H1 (cell line): ENCODE results near the gene PPIA. TPM values are rescaled to one million over a fixed set of nuclear protein-coding genes. Genes with fewer than 3 reads are reported as not detected.

Experiments
- CTCF ChIA-PET: fragments of 300-600 bp; sonication (Branson Sonifier 250); formaldehyde crosslinking; loops from one replicate; lab custom pipeline; 2021; ENCODE audit not compliant: partially characterized antibody; lab: Charles Lee
- POLR2A ChIA-PET: fragments of 300-600 bp; sonication (Branson Sonifier 250); formaldehyde crosslinking; loops from one replicate; lab custom pipeline; 2021; ENCODE audit warnings: inconsistent platforms; ENCODE audit not compliant: partially characterized antibody; lab: Charles Lee
- DNase-seq, 2 experiments: peaks; one replicate each; pipeline versions ENCODE4 v3.0.0 to v3.0.0-alpha.2; 2010 to 2022; ENCODE audit warnings: low spot score in 2 of 2, low read depth in 1 of 2, mixed read lengths in 1 of 2
- FAIRE-seq: peaks from 2 replicates; lab custom pipeline; 2011; peaks lifted over from hg19 to GRCh38; lab: Jason Lieb, UNC
- H2AFZ ChIP-seq: 2 replicates; pipeline ENCODE4 v1.8.1; 2012; ENCODE audit warnings: low read length, inconsistent platforms
- H2AK5ac ChIP-seq: 2 replicates; pipeline ENCODE4 v1.6.1; 2013; ENCODE audit warnings: low read depth, low read length
- H2BK120ac ChIP-seq: replicated peaks from 2 replicates; pipeline ENCODE3; 2013; ENCODE audit warnings: low read depth, low read length, inconsistent platforms
- H2BK12ac ChIP-seq: 2 replicates; pipeline ENCODE4 v1.6.1; 2013; ENCODE audit warnings: low read depth, low read length
- H2BK15ac ChIP-seq: 2 replicates; pipeline ENCODE4 v1.6.1; 2013; ENCODE audit warnings: low read length
- H2BK20ac ChIP-seq: 2 replicates; pipeline ENCODE4 v1.6.1; 2013; ENCODE audit warnings: low read length
- H2BK5ac ChIP-seq: 2 replicates; pipeline ENCODE4 v1.6.1; 2013; ENCODE audit warnings: low read depth, low read length
- H3K14ac ChIP-seq: 2 replicates; pipeline ENCODE4 v1.6.1; 2013; ENCODE audit warnings: inconsistent platforms; ENCODE audit not compliant: insufficient read length
- H3K18ac ChIP-seq: 2 replicates; pipeline ENCODE4 v1.6.1; 2013; ENCODE audit warnings: low read length; ENCODE audit errors: extremely low read depth
- H3K23ac ChIP-seq: 2 replicates; pipeline ENCODE4 v1.6.1; 2013; ENCODE audit warnings: inconsistent platforms; ENCODE audit not compliant: insufficient read length
- H3K23me2 ChIP-seq: 2 replicates; pipeline ENCODE4 v1.6.1; 2013; ENCODE audit warnings: low read depth, low read length
- H3K27ac ChIP-seq: 2 replicates; pipeline ENCODE4 v1.6.1; 2011; ENCODE audit warnings: low read depth, low read length, inconsistent platforms
- H3K27me3 ChIP-seq, 4 experiments: replicated peaks in 1 of 4; 1 replicate in 1 of 4; 2 replicates in 3 of 4; pipeline versions ENCODE4 v1.6.1 to v1.8.1; 2011 to 2013; ENCODE audit warnings: low read length in 3 of 4, mild to moderate bottlenecking in 3 of 4, inconsistent platforms in 2 of 4, mixed read lengths in 2 of 4, moderate library complexity in 1 of 4; ENCODE audit not compliant: control insufficient read depth in 3 of 4, insufficient read depth in 3 of 4; ENCODE audit errors: extremely low read depth in 1 of 4
- H3K36me3 ChIP-seq, 4 experiments: 2 replicates each; pipeline versions ENCODE4 v1.6.1 to v1.8.1; 2011 to 2013; ENCODE audit warnings: mild to moderate bottlenecking in 4 of 4, low read length in 3 of 4, moderate library complexity in 2 of 4, control low read depth in 1 of 4, inconsistent platforms in 1 of 4; ENCODE audit not compliant: insufficient read depth in 4 of 4, control insufficient read depth in 2 of 4
- H3K4ac ChIP-seq: replicated peaks from 2 replicates; pipeline ENCODE3; 2013; ENCODE audit warnings: low read length, low read depth, mixed read lengths, inconsistent platforms; ENCODE audit not compliant: insufficient read length
- H3K4me1 ChIP-seq, 4 experiments: replicated peaks in 1 of 4; 1 replicate in 1 of 4; 2 replicates in 3 of 4; pipeline versions ENCODE4 v1.6.1 to v1.8.1; 2011 to 2013; ENCODE audit warnings: low read length in 3 of 4, inconsistent platforms in 2 of 4, mixed read lengths in 1 of 4; ENCODE audit not compliant: insufficient read depth in 4 of 4, control insufficient read depth in 3 of 4
- H3K4me2 ChIP-seq, 2 experiments: 2 replicates each; pipeline versions ENCODE4 v1.6.1 to v1.8.1; 2011 to 2013; ENCODE audit warnings: low read depth in 2 of 2, low read length in 2 of 2, control low read depth in 1 of 2, inconsistent platforms in 1 of 2, mild to moderate bottlenecking in 1 of 2; ENCODE audit not compliant: insufficient read depth in 1 of 2
- H3K4me3 ChIP-seq, 4 experiments: fragments of 200-600, 300-600 bp in 1 of 4; sonication (generic), shearing (Covaris generic), sonication (Bioruptor Twin) in 1 of 4; 2 replicates each; pipeline versions ENCODE4 v1.5.1 to v1.8.1; 2011 to 2016; ENCODE audit warnings: low read length in 4 of 4, low read depth in 3 of 4, control low read depth in 2 of 4, inconsistent platforms in 2 of 4, mild to moderate bottlenecking in 2 of 4, mixed read lengths in 1 of 4, moderate library complexity in 1 of 4; ENCODE audit not compliant: insufficient read depth in 2 of 4; ENCODE audit errors: extremely low read depth in 1 of 4
- H3K56ac ChIP-seq: replicated peaks from 2 replicates; pipeline ENCODE3; 2013; ENCODE audit warnings: low read depth, mild to moderate bottlenecking, mixed read lengths, low read length, inconsistent platforms; ENCODE audit not compliant: insufficient read length
- H3K79me1 ChIP-seq: 2 replicates; pipeline ENCODE4 v1.6.1; 2013; ENCODE audit warnings: low read depth, low read length, control low read depth
- H3K79me2 ChIP-seq, 2 experiments: 2 replicates each; pipeline versions ENCODE4 v1.6.1 to v1.8.1; 2012 to 2013; ENCODE audit warnings: low read length in 2 of 2, mild to moderate bottlenecking in 2 of 2, inconsistent platforms in 1 of 2; ENCODE audit not compliant: insufficient read depth in 2 of 2, control insufficient read depth in 1 of 2
- H3K9ac ChIP-seq, 4 experiments: replicated peaks in 1 of 4; 1 replicate in 1 of 4; 2 replicates in 3 of 4; pipeline versions ENCODE4 v1.6.1 to v1.8.1; 2011 to 2013; ENCODE audit warnings: low read depth in 3 of 4, low read length in 3 of 4, control low read depth in 2 of 4, mild to moderate bottlenecking in 2 of 4, moderate library complexity in 2 of 4, inconsistent platforms in 1 of 4; ENCODE audit errors: extremely low read depth in 1 of 4
- H3K9me3 ChIP-seq, 2 experiments: 2 replicates each; pipeline versions ENCODE4 v1.6.1 to v1.8.1; 2012 to 2013; ENCODE audit warnings: mild to moderate bottlenecking in 2 of 2, moderate library complexity in 2 of 2, control low read depth in 1 of 2, inconsistent platforms in 1 of 2, low read depth in 1 of 2, low read length in 1 of 2, mixed read lengths in 1 of 2; ENCODE audit not compliant: insufficient read depth in 2 of 2
- H4K20me1 ChIP-seq, 2 experiments: replicated peaks in 1 of 2; 2 replicates each; pipeline versions ENCODE3 to v1.8.1; 2011 to 2013; ENCODE audit warnings: inconsistent platforms in 2 of 2, low read length in 2 of 2, mild to moderate bottlenecking in 1 of 2; ENCODE audit not compliant: insufficient read depth in 2 of 2, control insufficient read depth in 1 of 2
- H4K5ac ChIP-seq: 2 replicates; pipeline ENCODE4 v1.6.1; 2013; ENCODE audit warnings: low read length, low read depth, mixed read lengths, inconsistent platforms; ENCODE audit not compliant: insufficient read length
- H4K8ac ChIP-seq: 2 replicates; pipeline ENCODE4 v1.8.0; 2013; ENCODE audit warnings: mild to moderate bottlenecking, moderate library complexity, low read length, inconsistent platforms; ENCODE audit not compliant: insufficient read depth; ENCODE audit errors: extremely low read depth
- H4K91ac ChIP-seq: replicated peaks from 2 replicates; pipeline ENCODE3; 2013; ENCODE audit warnings: low read length, mixed read lengths, inconsistent platforms; ENCODE audit not compliant: insufficient read length
- ASH2L ChIP-seq: fragments of 200-600, 300-600 bp; sonication (generic); IDR thresholded peaks from one replicate; pipeline ENCODE4 v1.7.1; 2017; ENCODE audit warnings: low read length
- CBX5 ChIP-seq: fragments of 300-800, 300-1000 bp; sonication (generic); IDR thresholded peaks from 2 replicates; pipeline ENCODE4 v1.7.1; 2016; ENCODE audit warnings: antibody characterized with exemption, low read length, low read depth
- RFX5 ChIP-seq: IDR thresholded peaks from 2 replicates; pipeline ENCODE4 v1.6.1; 2011; ENCODE audit warnings: low read depth, low read length, improper control_type of control experiment, borderline replicate concordance
- SIRT6 ChIP-seq: IDR thresholded peaks from one replicate; pipeline ENCODE4 v1.7.1; 2012; ENCODE audit warnings: low read length, inconsistent platforms
- SP1 ChIP-seq: IDR thresholded peaks from 2 replicates; pipeline ENCODE4 v1.6.1; 2011; ENCODE audit warnings: low read depth, low read length
- SUZ12 ChIP-seq: fragments of 200-600 bp; sonication (generic); IDR thresholded peaks from 2 replicates; pipeline ENCODE4 v1.6.1; 2012; ENCODE audit warnings: mild to moderate bottlenecking, inconsistent platforms, low read length, moderate library complexity, mixed read lengths
- TAF1 ChIP-seq: IDR thresholded peaks from 2 replicates; pipeline ENCODE4 v1.6.1; 2011; ENCODE audit warnings: mild to moderate bottlenecking, low read depth, low read length
- polyA plus RNA-seq, 7 experiments: library from polyadenylated mRNA; depleted of rRNA in 3 of 7; stranded (reverse) in 5 of 7; unstranded in 2 of 7; fragments of >200 nt in 5 of 7; fragments of 200-250 nt in 2 of 7; gene quantifications; 1 replicate in 5 of 7; 2 replicates in 1 of 7; 4 replicates in 1 of 7; pipeline versions ENCODE4 v1.2.1 to v1.2.3, GENCODE V29; 2011 to 2013; ENCODE audit warnings: missing spikeins in 2 of 7, mixed read lengths in 2 of 7
- total RNA-seq: library from RNA; stranded (reverse); fragmentation: NEBNext Ultra II Directional; extraction: Animal tissue kit (Norgen Biotek cat#: 25700); gene quantifications from 2 replicates; pipeline ENCODE4 v1.2.1, GENCODE V29; 2021

Gene PPIA
- total and polyA plus RNA-seq, 2 of the 8 experiments (the other 6 are each of a cell fraction or from before 2014, with no cell fraction given): 2,865 to 5,394 TPM

DNA sequence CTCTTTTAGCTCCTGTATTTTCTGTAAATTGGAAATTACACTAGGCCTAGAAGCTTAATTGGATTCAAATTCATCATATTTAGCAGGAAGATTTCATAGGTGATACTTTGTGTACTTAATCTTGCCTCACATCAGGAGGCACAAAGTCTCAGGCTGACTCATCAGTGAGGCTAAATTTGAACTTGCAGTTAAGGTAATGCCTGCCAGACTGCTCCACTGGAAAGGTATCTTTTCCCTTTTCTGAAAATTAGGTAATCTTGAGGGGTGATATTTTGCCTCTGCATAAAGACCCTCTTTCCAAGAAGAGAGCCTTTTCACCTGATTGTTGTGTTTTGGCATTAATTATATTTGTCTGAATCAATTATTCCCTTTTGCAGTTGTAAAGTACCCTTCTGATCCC, 14.6 kb downstream of the PPIA start:
- ChIA-PET POLR2A (interaction anchor here (0.8 to 3.6 kb wide), 6 partner anchors 9 to 70 kb away, joined by 3 to 27 read pairs (median 6); partner anchors contain the start of gene PPIA), CTCF (interaction anchor here (0.6 to 1.3 kb wide), 7 partner anchors 8 to 324 kb away, joined by 3 to 4 read pairs (median 3); partner anchors contain the start of gene H2AZ2)
- H2BK12ac ChIP-seq: no peak overlapping the region
- H3K56ac ChIP-seq: no peak overlapping the region
- no peak overlapping the region for H2BK120ac ChIP-seq
- H3K4me3 ChIP-seq: no peak overlapping the region
- no peak overlapping the region for H2BK20ac ChIP-seq
- no peak overlapping the region for H4K8ac ChIP-seq
- no peak overlapping the region for H3K27ac ChIP-seq
- TF ChIP-seq CBX5 (no peak), SIRT6 (no peak), ASH2L (no peak), TAF1 (no peak), SUZ12 (no peak), RFX5 (no peak), SP1 (no peak)
- H2BK15ac ChIP-seq: no peak overlapping the region
- no peaks in the 10 kb centered on the region for H3K9me3 ChIP-seq
- no peaks in the 10 kb centered on the region for H3K79me1 ChIP-seq
- H4K91ac ChIP-seq: no peak overlapping the region
- no peak overlapping the region for H2AK5ac ChIP-seq
- no peak overlapping the region for H3K18ac ChIP-seq
- no peak for FAIRE-seq
- H3K9ac ChIP-seq: no peak overlapping the region
- no peaks in the 10 kb centered on the region for H3K36me3 ChIP-seq
- DNase-seq: no peak
- no peaks in the 10 kb centered on the region for H3K27me3 ChIP-seq
- no peak overlapping the region for H2AFZ ChIP-seq
- H4K20me1 ChIP-seq: no peaks in the 10 kb centered on the region
- H3K14ac ChIP-seq: no peak overlapping the region
- no peak overlapping the region for H3K4ac ChIP-seq
- H3K79me2 ChIP-seq: no peaks in the 10 kb centered on the region
- H3K4me2 ChIP-seq: no peak overlapping the region
- H4K5ac ChIP-seq: no peak overlapping the region
- no peak overlapping the region for H3K23ac ChIP-seq
- no peaks in the 10 kb centered on the region for H3K4me1 ChIP-seq
- no peaks in the 10 kb centered on the region for H3K23me2 ChIP-seq
- no peak overlapping the region for H2BK5ac ChIP-seq
